ENCODE data around the gene TES.

Gene TES

GRCh38 chr7:116195451-116195850, 14.9 kb upstream of the TES start:
- DNase-seq = no peak

- DNase-seq = no peak
Observed at GRCh38 chr7:116196947-116197346, 13.4 kb upstream of the TES start.

GRCh38 chr7:116197360-116197759, 13.0 kb upstream of the TES start:
- no peak for DNase-seq

GRCh38 chr7:116198748-116199410, 11.5 kb upstream of the TES start:
- no peak for DNase-seq

GRCh38 chr7:116200963-116201362, 9.4 kb upstream of the TES start:
- DNase-seq = no peak

- no peak for DNase-seq
Observed at GRCh38 chr7:116206141-116206540, 4.2 kb upstream of the TES start.

- no peak for DNase-seq
Observed at GRCh38 chr7:116208919-116209318, 1.4 kb upstream of the TES start.

- DNase-seq = no peak
Observed at GRCh38 chr7:116209561-116210070, 723 bp upstream of the TES start.

- no peak for DNase-seq
Observed at GRCh38 chr7:116211006-116211912, 920 bp downstream of the TES start.

GRCh38 chr7:116211913-116212596, 1.7 kb downstream of the TES start:
- DNase-seq = no peak

- no peak for DNase-seq
Observed at GRCh38 chr7:116212869-116213268, 2.5 kb downstream of the TES start.

- DNase-seq = no peak
Observed at GRCh38 chr7:116213361-116214130, 3.2 kb downstream of the TES start.

GRCh38 chr7:116214921-116215320, 4.6 kb downstream of the TES start:
- no peak for DNase-seq

- no peak for DNase-seq
Observed at GRCh38 chr7:116215551-116215950, 5.2 kb downstream of the TES start.

- DNase-seq = no peak
Observed at GRCh38 chr7:116216956-116217571, 6.7 kb downstream of the TES start.

GRCh38 chr7:116218051-116218645, 7.8 kb downstream of the TES start:
- no peak for DNase-seq

GRCh38 chr7:116218747-116219146, 8.4 kb downstream of the TES start:
- no peak for DNase-seq

GRCh38 chr7:116219288-116219687, 8.9 kb downstream of the TES start:
- no peak for DNase-seq

GRCh38 chr7:116219834-116220233, 9.5 kb downstream of the TES start:
- no peak for DNase-seq

- no peak for DNase-seq
Observed at GRCh38 chr7:116222501-116222900, 12.2 kb downstream of the TES start.

- DNase-seq = no peak
Observed at GRCh38 chr7:116223588-116223987, 13.2 kb downstream of the TES start.
